ENCODE results near the gene ZNF862. TPM values are rescaled to one million over a fixed set of nuclear protein-coding genes. Genes with fewer than 3 reads are reported as not detected.

Gene ZNF862
- 20.7 TPM for total RNA-seq
- long read RNA-seq, partial matches to known transcripts: 5 of 32 reads
- long read RNA-seq, other reads (novel, unspliced or antisense): 27 of 32 reads

- H3K36me3 ChIP-seq: no peaks in the 10 kb centered on the region
- peaks cover 10% of the 10 kb centered on the region for H3K4me1 ChIP-seq
- peak; percentile 99 for ATAC-seq
- intact Hi-C loops (cut with DNase I): no loop called here
- H3K27me3 ChIP-seq (ENCODE audit: low read depth): no peaks in the 10 kb centered on the region
- H3K27ac ChIP-seq: peak within 1 kb of the TSS; percentile 85
- peak within 1 kb of the TSS; percentile 89 for H3K4me3 ChIP-seq
- DNase-seq: peak; percentile 100
- no peak for TF ChIP-seq CTCF (IDR thresholded peaks at IDR 0.05)
- no peaks in the 10 kb centered on the region for H3K9me3 ChIP-seq
Observed at GRCh38 chr7:149838224-149838991, at the start of gene ZNF862. Gene ZNF862, plus strand, starts transcription at chr7:149838375. Its CDS starts 237 bp downstream, at chr7:149838612.

GRCh38 chr7:149789101-149789500, 49.1 kb upstream of the ZNF862 start:
- intact Hi-C loops (cut with DNase I): no loop called here
- H3K9me3 ChIP-seq: no peaks in the 10 kb centered on the region
- no peak overlapping the region for H3K27ac ChIP-seq
- H3K36me3 ChIP-seq: no peaks in the 10 kb centered on the region
- TF ChIP-seq CTCF (IDR thresholded peaks at IDR 0.05): no peak
- DNase-seq (no peak), ATAC-seq (no peak)
- H3K27me3 ChIP-seq (ENCODE audit: low read depth): peaks cover 36% of the 10 kb centered on the region
- H3K4me3 ChIP-seq: no peak overlapping the region
- H3K4me1 ChIP-seq: peaks cover 12% of the 10 kb centered on the region

- Histone ChIP-seq H3K36me3 (no peaks in the 10 kb centered on the region), H3K4me1 (peaks cover 12% of the 10 kb centered on the region), H3K9me3 (no peaks in the 10 kb centered on the region), H3K27me3 (ENCODE audit: low read depth) (peaks cover 36% of the 10 kb centered on the region), H3K4me3 (no peak overlapping the region), H3K27ac (no peak overlapping the region)
- peak; percentile 38 to 39 for ATAC-seq
- intact Hi-C loops (cut with DNase I): no loop called here
- DNase-seq: peak; percentile 77
- peak; percentile 61 for TF ChIP-seq CTCF (IDR thresholded peaks at IDR 0.05)
Observed at GRCh38 chr7:149790146-149790548, 48.0 kb upstream of the ZNF862 start.

GRCh38 chr7:149790754-149791360, 47.3 kb upstream of the ZNF862 start:
- no peaks in the 10 kb centered on the region for H3K36me3 ChIP-seq
- peaks cover 36% of the 10 kb centered on the region for H3K27me3 ChIP-seq (ENCODE audit: low read depth)
- intact Hi-C loops (cut with DNase I): no loop called here
- no peak overlapping the region for H3K27ac ChIP-seq
- H3K4me1 ChIP-seq: peaks cover 12% of the 10 kb centered on the region
- ATAC-seq (no peak), DNase-seq (no peak)
- H3K4me3 ChIP-seq: no peak overlapping the region
- H3K9me3 ChIP-seq: no peaks in the 10 kb centered on the region
- TF ChIP-seq CTCF (IDR thresholded peaks at IDR 0.05): no peak

- TF ChIP-seq CTCF (IDR thresholded peaks at IDR 0.05): no peak
- Histone ChIP-seq H3K9me3 (no peaks in the 10 kb centered on the region), H3K27me3 (ENCODE audit: low read depth) (peaks cover 36% of the 10 kb centered on the region), H3K4me3 (no peak overlapping the region), H3K27ac (no peak overlapping the region), H3K36me3 (no peaks in the 10 kb centered on the region), H3K4me1 (peaks cover 12% of the 10 kb centered on the region)
- DNase-seq: no peak
- intact Hi-C loops (cut with DNase I): no loop called here
- no peak for ATAC-seq
Observed at GRCh38 chr7:149791411-149792219, 46.6 kb upstream of the ZNF862 start.
